Effector CD8-positive, alpha-beta T cell (primary cell): Measurements from ENCODE around the gene RNU1-2.
A peak's percentile ranks its signal among the peaks of the same experiment; 100 is the strongest.
"Not testable (repeated sequence)": the region's sequence is repeated elsewhere in the genome, so short reads cannot be mapped to it uniquely, and the experiment has no call there.

Experiments
- DNase-seq: peaks from one replicate; lab custom pipeline; 2025; lab: John Stamatoyannopoulos, UW

The RNU1-2 gene

GRCh38 chr1:16888860-16889816 lies 6.6 kb upstream of the RNU1-2 start:
- peak; percentile 33 for DNase-seq

- DNase-seq: not testable (repeated sequence)
Measured at GRCh38 chr1:16890539-16891021, 5.2 kb upstream of the RNU1-2 start.

DNA sequence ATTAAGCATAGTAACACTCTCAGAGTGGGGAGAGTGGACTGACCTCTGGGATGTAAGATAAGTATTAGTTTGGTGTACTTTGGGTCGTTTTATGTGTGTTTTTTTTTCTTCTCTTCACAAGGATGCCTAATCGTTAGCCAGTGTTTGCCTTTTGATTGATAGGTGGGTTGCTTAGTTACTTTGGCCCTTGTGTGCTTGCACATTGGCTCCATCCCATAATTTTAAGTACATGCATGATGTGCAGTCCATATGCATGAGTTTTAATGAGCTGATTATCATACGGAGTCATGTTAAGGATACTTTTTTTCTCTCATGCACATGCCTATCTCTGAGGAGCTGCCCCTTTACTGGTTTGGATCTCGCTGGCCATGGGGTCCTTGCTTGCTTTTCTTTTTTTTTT lies 4.7 kb upstream of the RNU1-2 start:
- not testable (repeated sequence) for DNase-seq

DNA sequence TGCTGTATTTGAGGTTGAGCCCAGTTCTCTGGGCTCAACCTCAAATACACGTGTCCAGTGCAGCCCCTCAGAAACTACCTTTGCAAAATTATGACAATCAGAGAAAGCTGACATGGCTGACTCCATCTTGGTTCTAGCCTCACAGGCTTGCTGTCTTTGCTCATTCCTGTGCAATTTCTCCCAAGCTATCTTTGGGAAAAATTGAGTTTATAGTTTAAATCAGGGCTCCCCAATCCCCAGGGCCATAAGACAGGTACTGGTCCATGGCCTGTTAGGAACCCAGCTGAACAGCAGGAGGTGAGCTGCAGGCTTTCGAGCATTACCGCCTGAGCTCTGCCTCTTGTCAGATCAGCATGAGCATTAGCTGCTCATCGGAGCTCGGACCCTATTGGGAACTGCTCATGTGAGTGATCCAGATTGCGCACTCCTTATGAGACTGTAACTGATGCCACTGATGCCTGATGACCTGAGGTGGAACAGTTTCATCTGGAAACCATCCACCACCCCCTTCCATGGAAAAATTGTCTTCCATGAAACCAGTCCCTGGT lies 2.7 kb upstream of the RNU1-2 start:
- not testable (repeated sequence) for DNase-seq

GRCh38 chr1:16893796-16894195 lies 2.0 kb upstream of the RNU1-2 start:
- DNase-seq: not testable (repeated sequence)

DNA sequence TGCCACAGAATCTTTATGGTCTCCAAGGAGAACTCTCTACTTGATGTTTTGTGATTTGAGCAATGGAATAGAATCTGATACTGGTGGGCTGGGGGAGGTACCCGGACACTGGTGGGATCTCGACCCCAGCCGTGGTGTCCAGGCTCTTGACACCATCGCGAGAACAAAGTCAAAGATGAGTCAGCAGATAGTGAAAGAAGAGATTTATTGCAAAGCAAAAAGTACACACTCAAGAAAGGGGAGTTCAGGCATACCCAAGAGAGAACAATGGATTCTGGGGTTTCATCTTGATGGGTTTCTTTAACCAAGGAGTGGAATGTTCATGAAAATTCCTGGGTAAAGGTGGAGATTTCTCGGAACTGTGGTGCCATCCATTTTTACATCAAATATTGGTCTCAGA lies 1.4 kb upstream of the RNU1-2 start:
- DNase-seq: not testable (repeated sequence)

DNA sequence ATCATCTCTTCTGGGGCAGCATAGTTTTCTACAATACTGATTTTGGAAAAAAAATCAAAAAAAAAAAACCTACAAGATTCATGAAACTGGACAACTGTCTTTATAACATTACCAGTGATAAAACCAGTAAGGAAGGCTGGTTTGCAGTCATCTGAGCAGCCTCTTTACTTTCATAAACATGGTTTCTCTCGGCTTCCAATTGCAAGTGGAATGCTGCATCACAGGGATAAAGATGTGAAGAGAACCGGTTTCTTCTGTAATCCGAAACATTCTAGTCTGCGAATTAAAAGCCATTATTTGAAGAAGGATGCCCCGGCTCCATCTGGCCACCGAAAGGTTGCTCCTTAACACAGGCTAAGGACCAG lies 565 bp upstream of the RNU1-2 start:
- DNase-seq: not testable (repeated sequence)

- peak; percentile 28 for DNase-seq
Measured at GRCh38 chr1:16896316-16897055, 706 bp downstream of the RNU1-2 start.

DNA sequence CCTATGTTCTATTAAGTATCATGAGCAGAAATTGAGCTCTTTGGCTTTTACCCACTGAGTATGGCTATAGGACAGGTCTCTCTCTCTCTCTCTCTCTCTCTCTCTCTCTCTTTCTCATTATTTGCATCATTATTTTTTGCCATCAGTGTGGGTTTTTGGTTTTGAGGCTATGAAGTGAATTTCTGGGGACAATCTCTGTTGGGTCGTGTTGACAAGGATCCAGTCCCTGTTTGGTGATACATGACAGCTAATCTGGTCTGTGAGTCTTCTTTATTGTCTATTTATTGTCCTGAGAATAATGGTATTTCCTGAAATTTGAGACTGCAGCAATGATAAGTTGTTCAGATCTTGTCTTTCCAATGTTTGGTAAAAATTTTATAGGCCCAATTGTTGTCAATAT lies 1.9 kb downstream of the RNU1-2 start:
- DNase-seq: not testable (repeated sequence)

GRCh38 chr1:16898298-16898697 lies 2.5 kb downstream of the RNU1-2 start:
- not testable (repeated sequence) for DNase-seq

DNA sequence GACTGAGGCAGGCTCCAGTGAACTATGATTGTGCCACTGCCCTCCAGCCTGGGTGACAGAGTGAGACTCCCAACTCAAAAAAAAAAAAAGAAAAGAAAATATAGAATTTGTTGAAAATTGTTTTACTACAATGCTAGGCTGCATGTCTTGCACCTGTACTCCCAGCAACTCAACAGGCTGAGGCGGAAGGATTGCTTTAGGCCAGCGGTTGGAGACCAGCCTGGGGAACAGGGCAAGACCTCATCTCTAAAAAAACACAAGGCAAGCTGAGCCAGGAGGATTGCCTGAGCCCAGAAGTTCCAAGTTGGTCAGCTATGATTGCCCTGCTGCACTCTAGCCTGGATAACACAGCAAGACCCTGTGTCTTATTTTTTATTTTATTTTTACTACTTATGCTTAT lies 3.2 kb downstream of the RNU1-2 start:
- not testable (repeated sequence) for DNase-seq

GRCh38 chr1:16900751-16901150 lies 5.0 kb downstream of the RNU1-2 start:
- DNase-seq: no peak

DNA sequence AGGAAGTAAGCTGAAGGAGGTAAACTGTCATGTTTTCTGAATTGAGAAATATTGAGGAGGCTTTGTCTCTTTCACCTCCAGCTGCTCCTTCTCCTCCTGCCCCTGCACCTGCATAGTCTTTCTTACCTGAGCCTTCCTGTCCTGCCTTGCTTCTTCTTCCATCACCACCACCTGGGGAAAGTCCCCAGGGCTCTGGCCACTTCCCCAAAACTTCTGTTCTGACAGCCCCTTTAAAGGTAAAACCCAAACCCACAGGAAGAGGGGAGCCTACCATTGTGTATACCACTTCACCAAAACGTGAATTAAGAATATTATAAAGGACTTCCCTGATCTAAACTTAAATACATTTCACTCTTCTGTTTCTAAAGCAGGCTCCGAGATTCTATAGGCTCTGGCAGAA lies 5.6 kb downstream of the RNU1-2 start:
- DNase-seq: not testable (repeated sequence)

- DNase-seq: no peak
Measured at GRCh38 chr1:16903054-16903453, 7.3 kb downstream of the RNU1-2 start.

GRCh38 chr1:16903458-16903796 lies 7.6 kb downstream of the RNU1-2 start:
- no peak for DNase-seq

DNA sequence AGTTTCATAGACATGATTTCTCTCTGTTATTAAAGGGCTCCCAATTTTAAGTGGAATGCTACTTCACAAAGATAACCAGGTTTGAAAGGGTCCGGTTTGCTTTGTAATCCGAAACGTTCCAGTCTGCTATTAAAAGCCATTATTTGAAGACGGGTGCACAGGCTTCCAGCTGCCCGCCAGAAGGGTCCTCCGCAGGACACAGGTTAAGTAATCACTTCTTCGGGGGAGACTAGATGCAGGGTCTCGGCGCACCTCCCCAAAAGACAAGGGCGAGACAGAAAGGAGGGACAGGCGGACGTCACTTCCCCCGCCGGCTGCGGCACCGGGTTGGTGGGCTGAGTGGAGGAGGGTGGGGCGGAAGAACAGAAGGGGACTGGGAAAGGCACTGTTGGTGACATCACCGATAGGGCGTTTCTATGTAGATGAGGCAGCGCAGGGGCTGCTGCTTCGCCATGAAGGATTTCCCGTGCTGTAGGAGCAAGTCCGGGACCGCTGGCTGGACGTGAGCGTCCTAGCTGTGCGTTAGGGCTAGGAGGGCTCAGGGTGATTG lies 8.9 kb downstream of the RNU1-2 start:
- peak; percentile 97 for DNase-seq

GRCh38 chr1:16905110-16905867 lies 9.5 kb downstream of the RNU1-2 start:
- DNase-seq: peak; percentile 31

GRCh38 chr1:16905868-16906702 lies 10.3 kb downstream of the RNU1-2 start:
- DNase-seq: no peak

DNA sequence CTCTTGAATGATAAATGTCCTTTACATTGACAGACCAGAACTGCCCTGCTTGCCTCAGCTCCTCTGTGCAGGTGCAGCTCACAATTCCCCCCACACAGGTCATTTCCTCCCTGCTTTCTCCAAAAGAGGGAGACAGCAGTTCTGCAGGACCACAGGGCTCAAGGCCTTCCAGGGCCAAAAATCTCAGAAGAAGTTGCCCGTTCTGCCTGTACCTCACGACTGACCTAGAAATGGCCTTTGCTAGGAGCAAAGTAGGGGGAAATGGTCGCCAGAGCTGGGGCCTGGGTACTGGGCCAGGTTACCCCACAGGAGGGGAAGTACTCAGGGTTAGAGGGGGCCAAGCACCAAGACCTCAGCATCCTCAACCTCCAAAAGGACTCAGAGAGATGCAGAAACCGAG lies 11.1 kb downstream of the RNU1-2 start:
- DNase-seq: no peak
